COLO668 (cell line): ENCODE results near the gene BCL2L1.
"Not testable (repeated sequence)": the region's sequence is repeated elsewhere in the genome, so short reads cannot be mapped to it uniquely, and the experiment has no call there.

Experiments used
- DNase-seq: peaks from one replicate; lab custom pipeline; 2025; ENCODE audit not compliant: unreplicated experiment; lab: John Stamatoyannopoulos, UW

Gene BCL2L1

DNA sequence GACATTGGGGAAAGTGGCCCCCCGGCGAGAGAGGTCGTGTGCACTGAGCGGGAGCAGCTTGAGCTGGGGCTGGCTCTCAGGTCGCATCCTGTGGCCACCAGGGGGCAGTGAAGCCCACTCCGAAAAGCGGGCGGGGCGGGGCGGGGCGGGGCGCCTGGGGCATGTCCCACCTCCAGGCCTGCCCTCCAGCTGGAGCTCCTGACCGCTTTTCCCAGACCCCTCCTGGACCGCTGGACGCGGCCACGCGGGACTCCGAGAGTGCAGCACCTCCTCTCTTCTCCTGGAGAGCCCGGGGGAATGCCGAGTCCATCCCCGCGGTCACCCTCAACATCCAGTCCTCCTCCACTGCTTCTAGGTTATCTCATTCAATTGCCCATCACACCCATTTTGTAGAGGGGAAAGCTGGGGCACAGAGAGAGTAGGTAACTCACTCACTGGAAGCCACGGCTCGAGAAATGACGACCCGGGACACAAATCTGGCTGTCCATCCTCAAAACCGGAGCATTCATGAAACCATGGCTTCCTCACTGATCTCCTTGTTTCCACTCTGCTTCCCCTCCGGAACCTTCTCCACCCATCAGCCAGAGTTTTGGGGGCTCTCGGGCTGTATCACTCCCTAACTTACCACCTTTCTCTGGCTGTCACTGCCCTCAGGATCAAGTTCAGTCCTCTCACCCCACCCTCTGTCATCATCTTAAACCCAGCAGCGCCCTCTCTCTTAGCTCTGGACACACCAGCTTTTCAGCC, 60.9 kb downstream of the BCL2L1 start:
- DNase-seq: peak; percentile 85

DNA sequence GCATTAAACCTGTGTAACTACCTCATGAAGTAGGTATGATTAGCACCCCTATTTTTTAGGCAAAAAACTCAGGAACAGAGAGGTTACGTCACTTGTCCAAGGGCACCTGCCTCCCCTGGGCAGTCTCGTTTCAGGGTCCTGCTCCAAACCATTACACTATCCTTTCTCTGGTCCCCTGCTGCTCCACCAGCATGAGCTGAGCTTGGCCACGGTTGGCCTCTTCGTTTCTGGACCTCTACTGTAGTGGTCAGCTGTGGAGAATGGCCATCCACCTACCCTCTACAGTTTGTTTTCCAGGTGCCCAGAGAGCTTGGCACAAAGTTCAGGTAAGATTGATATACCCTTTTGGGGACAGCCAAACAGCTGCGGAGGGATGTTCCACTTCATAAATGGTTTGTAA, 68.1 kb downstream of the BCL2L1 start:
- no peak for DNase-seq

DNA sequence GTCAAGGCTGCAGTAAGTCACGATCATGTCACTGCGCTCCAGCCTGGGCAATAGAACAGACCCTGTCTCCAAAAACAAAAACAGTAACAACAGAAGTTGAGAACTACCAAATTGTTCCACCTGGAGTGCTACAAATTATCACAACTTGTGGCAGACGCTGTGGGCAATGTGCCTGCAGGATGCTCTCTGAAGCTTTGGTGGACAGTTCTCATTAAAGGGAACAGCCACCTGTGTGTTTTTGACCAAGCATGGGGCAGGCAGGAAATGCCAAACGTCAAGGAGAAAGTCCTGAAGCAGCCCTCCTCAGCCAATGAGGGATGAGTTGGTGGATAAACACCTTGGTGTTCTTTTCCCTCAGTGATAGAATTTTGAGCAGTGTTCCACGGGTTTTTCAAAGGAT, 69.1 kb downstream of the BCL2L1 start:
- no peak for DNase-seq

DNA sequence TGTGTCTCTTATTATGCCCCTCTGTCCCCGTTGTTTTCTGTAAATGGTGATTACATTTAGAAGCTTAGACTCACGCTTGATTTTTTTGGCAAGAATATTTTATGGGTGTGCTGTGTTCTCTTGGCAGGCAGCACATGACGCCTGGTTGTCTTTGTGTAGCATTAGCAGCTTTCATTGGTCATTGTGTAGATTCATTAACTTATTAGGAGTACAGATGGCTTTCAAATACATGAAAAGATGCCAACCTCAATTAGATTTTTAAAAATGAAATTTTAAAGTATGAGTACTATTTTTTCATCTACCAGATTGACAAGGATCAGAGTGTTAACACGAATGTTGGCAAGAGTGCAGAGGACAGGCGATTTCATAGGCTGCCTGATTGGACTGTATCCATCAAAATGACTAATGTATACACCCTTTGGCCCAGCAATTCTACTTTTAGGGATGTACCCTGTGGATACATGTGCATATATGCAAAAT, 69.7 kb downstream of the BCL2L1 start:
- no peak for DNase-seq

DNA sequence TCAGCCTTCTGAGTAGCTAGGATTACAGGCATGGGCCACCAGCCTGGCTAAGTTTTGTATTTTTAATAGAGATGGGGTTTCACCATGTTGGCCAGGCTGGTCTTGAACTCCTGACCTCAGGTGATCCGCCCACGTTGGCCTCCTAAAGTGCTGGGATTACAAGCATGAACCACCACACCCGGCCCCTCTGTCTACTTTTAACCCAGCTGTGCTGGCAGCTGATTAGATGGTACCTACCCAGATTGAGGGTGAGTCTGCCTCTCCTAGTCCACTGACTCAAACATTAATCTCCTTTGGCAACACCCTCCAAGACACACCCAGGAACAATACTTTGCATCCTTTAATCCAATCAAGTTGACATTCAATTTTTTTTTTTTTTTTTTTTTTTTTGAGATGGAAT, 74.6 kb downstream of the BCL2L1 start:
- DNase-seq: not testable (repeated sequence)

DNA sequence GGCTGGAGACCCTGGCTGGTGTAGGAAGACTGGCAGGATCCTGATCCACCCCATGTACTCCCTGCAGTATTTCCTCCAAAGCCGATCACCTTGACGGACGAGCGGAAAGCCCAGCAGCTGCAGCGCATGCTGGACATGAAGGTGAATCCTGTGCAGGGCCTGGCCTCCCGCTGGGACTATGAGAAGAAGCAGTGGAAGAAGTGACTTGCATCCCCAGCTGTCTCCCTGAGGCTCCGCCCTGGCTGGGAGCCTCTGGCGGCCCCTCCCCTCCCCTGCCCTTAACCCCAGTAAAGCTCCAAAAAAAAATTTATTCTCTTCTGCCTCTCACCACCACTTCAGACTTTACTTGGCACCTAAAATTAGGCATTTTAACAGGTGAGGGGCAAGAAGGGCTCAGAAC, 78.0 kb downstream of the BCL2L1 start:
- DNase-seq: no peak

DNA sequence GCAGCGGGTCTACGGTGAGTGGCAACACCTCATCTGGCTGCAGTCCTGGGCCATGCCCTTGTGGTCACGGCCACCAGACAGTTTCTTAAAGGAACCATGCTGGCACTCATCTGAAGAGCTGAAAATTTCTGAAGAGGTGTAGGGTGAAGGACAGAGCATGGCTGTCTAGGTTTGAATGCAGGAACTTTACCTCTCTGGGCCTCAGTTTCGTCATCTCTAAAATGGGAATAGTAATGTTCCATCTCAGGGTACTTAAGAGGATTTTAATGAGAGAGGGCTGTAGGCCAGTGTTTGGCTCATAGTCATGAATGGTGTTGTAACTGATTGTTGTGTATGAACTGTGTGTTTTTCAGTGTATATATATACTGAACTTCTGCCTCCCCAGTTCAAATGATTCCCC, 79.1 kb downstream of the BCL2L1 start:
- DNase-seq: no peak

DNA sequence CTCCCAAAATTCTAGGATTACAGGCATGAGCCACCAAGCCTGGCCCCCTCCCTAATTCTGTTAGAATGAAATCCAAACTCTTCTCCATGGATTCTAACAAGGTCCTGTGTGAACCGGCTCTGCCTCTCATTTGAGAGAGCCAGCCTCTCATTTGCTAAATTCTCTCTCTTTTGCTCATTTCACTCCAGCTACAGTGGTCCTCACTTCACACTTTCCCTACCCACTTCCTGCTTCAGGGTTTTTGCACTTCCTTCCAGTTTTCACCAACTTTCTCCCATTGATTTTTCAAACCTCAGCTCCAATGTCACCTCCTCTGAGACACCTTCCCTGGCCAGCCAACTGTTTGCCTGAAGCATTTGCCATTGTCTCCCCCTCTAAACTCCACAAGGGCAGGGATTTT, 79.8 kb downstream of the BCL2L1 start:
- no peak for DNase-seq

DNA sequence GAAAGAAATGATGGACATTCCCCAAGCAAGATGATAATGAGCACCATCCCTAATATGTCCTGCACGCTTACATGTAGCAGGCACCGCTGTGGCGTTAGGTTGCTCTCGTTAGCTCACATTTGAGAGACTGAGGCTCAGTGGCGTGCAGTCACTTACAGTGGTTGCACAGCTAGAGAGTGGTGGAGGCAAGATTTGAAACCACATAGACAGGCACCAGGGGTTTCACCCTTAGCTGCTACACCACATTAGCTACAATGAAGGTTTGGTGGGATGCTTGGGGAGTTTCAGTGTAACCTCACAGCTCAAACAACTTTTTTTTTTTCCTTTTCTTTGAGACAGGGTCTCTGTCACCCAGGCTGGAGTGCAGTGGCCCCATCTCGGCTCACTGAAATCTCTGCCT, 81.3 kb downstream of the BCL2L1 start:
- no peak for DNase-seq

DNA sequence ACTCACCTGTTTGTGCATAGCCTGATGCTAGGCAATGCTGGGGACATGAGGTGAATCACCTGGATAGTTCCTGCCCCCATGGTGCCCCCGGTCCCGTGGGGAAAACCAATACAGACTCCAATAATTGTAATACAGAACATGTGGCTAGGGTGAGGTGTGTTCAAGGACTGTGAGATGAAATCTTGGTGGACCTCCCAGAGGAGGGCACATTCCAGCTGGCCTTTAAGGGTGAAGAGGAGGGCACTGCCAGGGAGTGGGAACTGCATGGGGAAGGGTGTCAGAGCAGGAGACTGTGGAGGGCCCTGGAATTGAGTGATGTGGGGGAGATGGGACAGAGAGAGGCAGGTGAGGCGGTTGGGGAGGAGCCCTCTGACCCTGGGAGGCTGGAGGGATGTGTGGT, 82.4 kb downstream of the BCL2L1 start:
- no peak for DNase-seq

DNA sequence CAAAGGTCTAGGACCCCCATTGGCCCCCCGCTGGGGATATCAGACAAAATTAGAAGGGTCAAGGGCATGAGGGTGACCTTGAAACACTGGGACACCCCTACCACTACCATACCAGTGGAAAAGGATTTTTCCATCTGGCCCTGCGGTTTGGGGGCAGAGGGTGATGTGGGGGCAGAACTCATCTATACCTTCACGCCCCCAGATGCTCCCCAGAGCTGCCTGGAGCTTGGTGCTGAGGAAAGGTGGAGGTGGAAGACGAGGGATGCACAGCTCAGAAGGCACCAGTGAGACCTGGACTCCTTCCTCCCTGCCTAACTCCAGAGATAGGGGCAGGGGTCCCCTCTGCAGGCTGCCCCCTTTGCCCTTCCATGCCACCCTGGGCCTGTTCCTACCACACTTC, 83.9 kb downstream of the BCL2L1 start:
- no peak for DNase-seq

DNA sequence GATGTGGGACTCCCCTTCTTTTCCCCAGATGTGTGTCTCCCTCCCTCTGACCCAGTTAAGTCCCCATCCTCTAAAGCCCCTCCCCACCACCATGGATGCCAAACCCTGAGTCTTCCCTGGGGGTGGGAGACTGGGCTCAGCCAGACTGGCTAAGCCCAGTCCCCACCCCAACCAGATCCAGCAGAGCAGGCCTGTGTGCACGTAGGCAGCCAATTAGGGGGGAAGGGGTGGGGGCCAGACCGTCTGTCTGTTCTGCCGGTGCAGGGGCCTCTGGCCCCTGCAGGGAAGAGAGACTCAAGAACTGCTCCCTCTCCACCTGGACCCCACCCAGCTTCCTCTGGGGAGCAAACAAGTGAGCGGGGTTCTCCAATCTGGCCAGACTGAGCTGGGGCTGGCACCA, 84.4 kb downstream of the BCL2L1 start:
- DNase-seq: no peak

DNA sequence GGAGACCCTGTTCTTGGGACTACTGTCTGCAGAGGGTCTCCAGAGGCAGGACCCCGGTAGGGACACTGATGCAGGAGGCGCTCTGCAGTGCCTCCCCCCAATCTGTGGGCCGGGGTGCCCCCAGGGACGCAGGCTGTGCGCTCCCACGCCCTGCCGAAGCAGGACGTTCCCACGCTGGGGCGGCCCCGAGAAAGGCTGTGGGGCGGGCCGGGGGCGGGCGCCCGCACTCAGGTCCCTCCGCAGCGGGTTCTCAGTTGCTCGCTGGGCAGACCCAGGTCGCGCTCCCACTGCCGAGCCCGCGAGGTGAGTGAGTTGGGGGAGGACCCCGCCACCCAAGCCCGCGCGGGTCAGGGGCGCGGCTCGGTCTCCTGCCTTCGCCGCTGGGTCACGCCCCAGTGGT, 85.0 kb downstream of the BCL2L1 start, which contains the start of gene COX4I2:
Gene COX4I2, plus strand, starts transcription at position 253 of the 400 bp plus-strand sequence. CDS start 1,106 bp downstream, outside the sequence.
- no peak for DNase-seq

DNA sequence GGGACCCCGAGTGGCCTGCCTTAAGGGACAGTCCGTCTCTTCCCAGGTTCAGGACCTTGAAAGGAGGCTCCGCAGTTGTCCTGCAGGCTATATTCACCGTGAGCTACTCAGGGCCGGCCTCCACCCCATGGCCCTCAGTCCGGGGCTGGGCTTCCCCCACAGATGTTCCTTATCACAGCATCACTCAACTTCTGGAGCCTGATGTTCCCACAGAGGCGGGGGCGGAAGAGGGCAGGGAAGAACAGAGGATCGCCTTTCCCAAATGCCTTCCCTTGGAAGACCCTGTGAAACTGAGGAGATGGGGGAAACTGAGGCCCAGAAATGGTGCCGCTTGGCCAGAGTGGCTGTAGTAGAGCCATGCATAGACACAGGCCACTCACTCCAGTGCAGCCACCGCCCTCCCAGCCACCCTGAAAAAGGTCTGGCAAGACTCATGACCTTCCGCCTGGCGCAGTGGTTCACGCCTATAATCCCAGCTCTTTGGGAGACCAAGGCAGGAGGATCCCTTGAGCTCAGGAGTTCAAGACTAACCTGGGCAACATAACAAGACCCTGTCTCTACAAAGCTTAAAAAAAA, 89.2 kb downstream of the BCL2L1 start:
- no peak for DNase-seq

DNA sequence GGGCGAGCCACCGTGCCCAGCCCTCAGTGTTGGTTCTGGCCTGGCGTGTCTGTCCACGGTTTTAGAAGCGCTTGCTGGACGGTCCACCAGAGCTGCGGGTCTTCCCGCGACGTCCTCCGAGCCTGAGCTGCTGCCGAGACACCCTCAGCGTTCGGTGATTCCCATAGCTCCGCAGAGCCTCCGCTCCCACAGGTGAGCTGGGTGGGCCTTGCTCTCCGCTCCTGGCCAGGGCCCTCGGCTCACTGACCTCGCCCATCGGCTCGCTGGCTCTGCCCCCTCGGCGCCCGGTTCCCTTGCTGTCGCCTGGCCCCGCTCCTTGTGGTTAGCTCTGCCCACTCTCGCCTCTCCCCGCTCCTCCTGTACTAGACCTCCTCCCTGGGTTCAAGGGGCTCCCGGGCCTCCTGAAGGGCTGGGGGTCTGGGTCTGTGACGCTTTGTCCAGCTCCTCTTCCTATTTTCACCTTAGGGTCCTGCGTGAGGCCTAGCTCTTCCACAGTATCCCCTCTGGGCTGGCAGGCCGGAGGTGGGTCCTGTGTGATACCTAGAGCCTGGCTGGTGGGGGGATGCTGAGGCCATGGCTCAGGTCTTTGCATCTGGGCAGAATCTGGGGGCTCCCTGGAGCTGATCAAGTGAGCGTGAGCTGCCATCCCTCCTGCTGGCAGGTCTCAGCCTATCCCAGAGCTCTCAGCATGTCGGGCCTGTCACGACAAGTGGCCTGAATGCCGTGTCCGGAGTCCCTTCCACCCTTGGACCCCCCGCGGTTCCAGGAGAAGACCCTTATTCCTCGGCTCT, 89.9 kb downstream of the BCL2L1 start:
- no peak for DNase-seq

DNA sequence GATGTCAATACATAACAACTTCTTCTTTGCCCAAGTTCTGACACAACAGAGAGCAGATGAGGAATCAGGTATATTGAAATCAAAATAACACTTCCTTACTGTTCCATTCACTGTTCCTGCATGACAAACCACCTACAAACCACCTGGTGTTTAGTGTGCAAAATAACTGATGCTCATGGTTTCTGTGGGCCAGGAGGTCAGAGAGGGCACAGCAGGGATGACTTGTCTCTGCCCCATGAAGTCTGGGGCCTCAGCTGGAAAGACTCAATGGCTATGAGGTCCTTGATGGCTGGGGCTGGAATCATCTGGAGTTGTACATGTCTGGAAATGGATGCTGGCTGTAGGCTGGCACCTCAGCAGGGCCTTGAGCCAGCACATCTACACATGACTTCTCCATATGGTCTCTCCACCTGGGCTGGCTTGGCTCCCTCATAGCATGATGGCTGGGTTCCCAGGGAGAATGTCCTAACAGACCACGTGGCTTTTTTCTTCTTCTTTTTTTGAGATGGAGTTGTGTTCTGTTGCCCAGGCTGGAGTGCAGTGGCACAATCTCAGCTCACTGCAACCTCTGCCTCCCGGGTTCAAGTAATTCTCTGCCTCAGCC, 92.4 kb downstream of the BCL2L1 start:
- no peak for DNase-seq

DNA sequence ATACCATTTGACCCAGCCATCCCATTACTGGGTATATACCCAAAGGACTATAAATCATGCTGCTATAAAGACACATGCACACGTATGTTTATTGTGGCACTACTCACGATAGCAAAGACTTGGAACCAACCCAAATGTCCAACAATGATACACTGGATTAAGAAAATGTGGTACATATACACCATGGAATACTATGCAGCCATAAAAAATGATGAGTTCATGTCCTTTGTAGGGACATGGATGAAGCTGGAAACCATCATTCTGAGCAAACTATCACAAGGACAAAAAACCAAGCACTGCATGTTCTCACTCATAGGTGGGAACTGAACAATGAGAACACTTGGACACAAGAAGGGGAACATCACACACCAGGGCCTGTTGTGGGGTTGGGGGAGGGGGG, 94.6 kb downstream of the BCL2L1 start:
- DNase-seq: not testable (repeated sequence)

DNA sequence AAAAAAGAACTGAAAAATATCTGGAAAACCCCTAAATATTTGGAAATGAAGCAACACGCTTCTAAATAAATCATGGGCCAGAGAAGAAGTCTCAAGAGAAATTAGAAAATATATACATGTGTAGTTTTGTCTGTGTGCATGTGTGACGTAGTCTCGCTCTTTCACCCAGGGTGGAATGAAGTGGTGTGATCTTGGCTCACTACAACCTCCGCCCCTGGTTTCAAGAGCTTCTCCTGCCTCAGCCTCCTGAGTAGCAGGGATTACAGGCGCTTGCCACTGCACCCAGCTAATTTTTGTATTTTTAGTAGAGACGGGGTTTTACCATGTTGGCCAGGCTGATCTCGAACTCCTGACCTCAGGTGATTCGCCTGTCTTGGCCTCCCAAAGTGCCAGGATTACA, 96.1 kb downstream of the BCL2L1 start:
- not testable (repeated sequence) for DNase-seq

DNA sequence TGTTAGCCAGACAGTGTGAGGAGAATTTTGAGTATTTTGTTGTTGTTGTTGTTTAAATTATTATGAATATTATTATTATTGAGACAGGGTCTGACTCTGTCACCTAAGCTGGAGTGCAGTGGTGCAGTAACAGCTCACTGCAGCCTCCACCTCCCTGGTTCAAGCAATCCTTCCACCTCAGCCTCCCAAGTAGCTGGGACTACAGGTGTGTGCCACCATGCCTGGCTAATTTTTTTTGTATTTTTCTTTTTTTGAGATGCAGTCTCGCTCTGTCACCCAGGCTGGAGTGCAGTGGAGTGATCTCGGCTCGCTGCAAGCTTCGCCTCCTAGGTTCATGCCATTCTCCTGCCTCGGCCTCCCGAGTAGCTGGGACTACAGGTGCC, 99.6 kb downstream of the BCL2L1 start:
- not testable (repeated sequence) for DNase-seq

DNA sequence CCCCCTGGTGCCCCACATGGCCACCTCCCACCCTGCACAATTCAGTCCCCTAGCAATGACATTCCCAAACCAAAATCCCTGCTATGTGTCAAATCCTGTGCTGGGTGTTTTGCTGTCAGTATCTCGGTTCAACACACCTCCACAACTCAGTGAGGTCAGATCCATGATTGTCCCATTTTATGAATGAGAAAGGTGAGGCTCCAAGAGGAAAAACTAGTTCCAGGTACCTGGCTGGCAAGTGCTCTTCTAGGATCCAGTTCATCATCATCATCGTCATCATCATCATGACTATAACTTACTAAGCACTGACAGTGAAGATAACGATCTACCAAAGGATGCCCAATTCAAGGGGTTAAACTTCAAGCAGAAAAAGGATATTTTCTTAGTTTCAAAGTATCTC, 102.4 kb downstream of the BCL2L1 start:
- no peak for DNase-seq

DNA sequence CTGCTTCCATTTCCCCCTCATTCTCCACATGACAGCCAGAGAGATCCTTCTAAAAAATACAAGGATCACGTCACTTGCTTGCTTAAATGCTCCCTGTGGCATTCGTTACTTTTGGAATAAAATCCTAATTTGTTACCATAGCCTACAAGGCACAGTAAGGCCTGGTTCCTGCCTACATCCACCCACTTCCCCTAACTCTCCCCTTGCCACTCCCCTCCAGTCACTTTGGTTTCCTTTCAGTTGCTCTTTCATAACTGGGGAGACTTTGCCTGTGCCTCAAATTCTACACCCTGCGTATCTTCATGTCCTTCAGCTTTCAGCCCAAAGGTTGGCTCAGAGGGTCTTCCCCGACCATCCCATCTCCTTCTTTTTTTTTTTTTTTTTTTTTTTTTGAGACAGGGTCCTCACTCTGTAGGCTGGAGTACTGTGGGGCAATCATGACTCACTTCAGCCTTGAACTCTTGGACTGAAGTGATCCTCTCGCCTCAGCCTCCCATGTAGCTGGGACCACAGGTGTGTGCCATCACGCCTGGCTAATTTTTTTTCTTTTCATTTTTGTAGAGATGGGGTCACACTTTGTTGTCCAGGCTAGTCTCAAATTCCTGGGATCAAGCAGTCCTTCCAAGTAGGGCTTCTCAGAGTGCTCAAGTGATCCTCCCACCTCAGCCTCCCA, 105.1 kb downstream of the BCL2L1 start:
- DNase-seq: no peak
